Heart left ventricle (tissue), 13 donors: ENCODE results near the gene PAXX.

Experiments used
- CTCF ChIP-seq, 12 donors: fragments of 200-600 bp; sonication (generic) in 4 of 12; IDR thresholded peaks; one replicate each; pipeline versions ENCODE4 v1.5.0 to v1.8.0; 2018 to 2022; ENCODE audit warnings: antibody characterized with exemption in 12 of 12, mild to moderate bottlenecking in 5 of 12
- POLR2A ChIP-seq, 2 donors: fragments of 450-650 bp; IDR thresholded peaks; one replicate each; pipeline ENCODE4 v1.6.1; 2017; ENCODE audit warnings: antibody characterized with exemption in 2 of 2, mild to moderate bottlenecking in 2 of 2, moderate library complexity in 2 of 2
- donor health status: ischemic (EF 13 %, LVEDD 7.1; RV severe dilation, severe dysfunction).
- donor health status: DM: no; HTN: yes; CAD: no.
- donor health status: DM: no; HTN: no; CAD: no.
- donor health status: ischemic (EF 25% LVEDD 6.9; RV normal size, moderate dysfunction).
- donor health status: ischemic (EF 25% LVEDD 5.7; RV mildly dilated, moderate dysfunction).
- donor health status: ischemic (EF 35%, LVEDD 5.7; RV mildly dilated, moderate dysfunction).
- donor health status: nonischemic (EF 11% LVEDD 7.7; RV severe dilation, severe dysfunction).
- donor health status: DM: yes; HTN: yes; CAD: no.
- donor health status: PGD.
- donor health status: ischemic (EF 29% LVEDD 5.4; RV normal size, mild dysfunction).
- donor health status: nonischemic (EF 23%, LVEDD 6.1; RV moderate dilation, normal function).

GRCh38 chr9:137030538-137031527 lies 38.6 kb downstream of the PAXX start:
- TF ChIP-seq CTCF (IDR thresholded peaks at IDR 0.05) (no peak), POLR2A (IDR thresholded peaks at IDR 0.05) (no peak)
